Measurements from ENCODE around the gene MON1A. TPM values are rescaled to one million over a fixed set of nuclear protein-coding genes. Genes with fewer than 3 reads are reported as not detected.
A peak's percentile ranks its signal among the peaks of the same experiment; 100 is the strongest.
"Not testable (repeated sequence)": the region's sequence is repeated elsewhere in the genome, so short reads cannot be mapped to it uniquely, and the experiment has no call there.

Gene MON1A
- 11.0 and 12.0 TPM in 2 replicates for total RNA-seq (2014; rRNA removed; shearing (Covaris generic))

- peak; percentile 71 for DNase-seq (ENCODE audit: low spot score)
Observed at GRCh38 chr3:49929291-49930167, at the start of gene MON1A. Gene MON1A, minus strand, starts transcription at chr3:49929811. Its CDS starts 16,465 bp downstream, at chr3:49913346.

- no peak for DNase-seq (ENCODE audit: low spot score)
Observed at GRCh38 chr3:49976942-49977341, 47.3 kb upstream of the MON1A start.

GRCh38 chr3:49972656-49973055 lies 43.0 kb upstream of the MON1A start:
- DNase-seq (ENCODE audit: low spot score) = no peak

GRCh38 chr3:49968346-49968745 lies 38.7 kb upstream of the MON1A start:
- no peak for DNase-seq (ENCODE audit: low spot score)

GRCh38 chr3:49967291-49967690 lies 37.7 kb upstream of the MON1A start:
- DNase-seq (ENCODE audit: low spot score) = no peak

- DNase-seq (ENCODE audit: low spot score) = no peak
Observed at GRCh38 chr3:49966233-49966942, 36.8 kb upstream of the MON1A start.

- DNase-seq (ENCODE audit: low spot score) = no peak
Observed at GRCh38 chr3:49955636-49956035, 26.0 kb upstream of the MON1A start.

- no peak for DNase-seq (ENCODE audit: low spot score)
Observed at GRCh38 chr3:49952924-49953323, 23.3 kb upstream of the MON1A start.

GRCh38 chr3:49942651-49943050 lies 13.0 kb upstream of the MON1A start:
- DNase-seq (ENCODE audit: low spot score) = no peak

- DNase-seq (ENCODE audit: low spot score) = no peak
Observed at GRCh38 chr3:49940667-49941249, 11.1 kb upstream of the MON1A start.

- peak; percentile 96 for DNase-seq (ENCODE audit: low spot score)
Observed at GRCh38 chr3:49939858-49940666, 10.5 kb upstream of the MON1A start, which contains the start of gene RBM6. Gene RBM6, plus strand, starts transcription at chr3:49940150. Its CDS starts 22,492 bp downstream, at chr3:49962642.

- no peak for DNase-seq (ENCODE audit: low spot score)
Observed at GRCh38 chr3:49937090-49937489, 7.5 kb upstream of the MON1A start.

- DNase-seq (ENCODE audit: low spot score) = not testable (repeated sequence)
Observed at GRCh38 chr3:49932281-49932680, 2.7 kb upstream of the MON1A start.

GRCh38 chr3:49930922-49931321 lies 1.3 kb upstream of the MON1A start:
- peak; percentile 25 for DNase-seq (ENCODE audit: low spot score)

- DNase-seq (ENCODE audit: low spot score) = no peak
Observed at GRCh38 chr3:49930168-49930690, 618 bp upstream of the MON1A start.

- DNase-seq (ENCODE audit: low spot score) = no peak
Observed at GRCh38 chr3:49928481-49929017, 1.1 kb downstream of the MON1A start.

- DNase-seq (ENCODE audit: low spot score) = no peak
Observed at GRCh38 chr3:49927798-49928197, 1.8 kb downstream of the MON1A start.

GRCh38 chr3:49926117-49926728 lies 3.4 kb downstream of the MON1A start:
- no peak for DNase-seq (ENCODE audit: low spot score)

- DNase-seq (ENCODE audit: low spot score) = no peak
Observed at GRCh38 chr3:49925485-49925884, 4.1 kb downstream of the MON1A start.

- DNase-seq (ENCODE audit: low spot score) = peak; percentile 60
Observed at GRCh38 chr3:49924683-49925082, 4.9 kb downstream of the MON1A start.

Data from A172 (cell line).